Head of caudate nucleus (tissue), 42 donors: Measurements from ENCODE around the gene GPC4.
"Not testable (repeated sequence)": the region's sequence is repeated elsewhere in the genome, so short reads cannot be mapped to it uniquely, and the experiment has no call there.

ENCODE experiments used
- DNase-seq, 42 donors: peaks; one replicate each; pipeline versions ENCODE4 v3.0.0 to v3.0.0-alpha.2; 2020 to 2021; ENCODE audit warnings: mixed read lengths in 7 of 42
- intact Hi-C: fragments of 100-400 bp; cut with DNase I; formaldehyde crosslinking; loops from one replicate; pipeline ENCODE4 v1.15.0; 2022

GPC4 gene

GRCh38 chrX:133330956-133331355 is 84.3 kb downstream of the GPC4 start:
- intact Hi-C loops: no loop called here
- no peak for DNase-seq

GRCh38 chrX:133325422-133325821 is 89.9 kb downstream of the GPC4 start:
- no peak for DNase-seq
- intact Hi-C loops: no loop called here

GRCh38 chrX:133323431-133323830 is 91.9 kb downstream of the GPC4 start:
- DNase-seq: no peak
- intact Hi-C loops: no loop called here

GRCh38 chrX:133322269-133322668 is 93.0 kb downstream of the GPC4 start:
- intact Hi-C loops, DNase-seq: not testable (repeated sequence)

- no peak for DNase-seq
- intact Hi-C loops: no loop called here
Observed at GRCh38 chrX:133321451-133321850, 93.8 kb downstream of the GPC4 start.

- DNase-seq: no peak
- intact Hi-C loops: no loop called here
Observed at GRCh38 chrX:133314281-133314680, 101.0 kb downstream of the GPC4 start.

- intact Hi-C loops: no loop called here
- DNase-seq: no peak
Observed at GRCh38 chrX:133308499-133308897, 106.8 kb downstream of the GPC4 start.

GRCh38 chrX:133307637-133308498 is 107.4 kb downstream of the GPC4 start:
- intact Hi-C loops: no loop called here
- peak in 31 of 42 donors; percentile 3 to 52 (median 25) for DNase-seq

GRCh38 chrX:133307094-133307493 is 108.2 kb downstream of the GPC4 start:
- DNase-seq: no peak
- intact Hi-C loops: no loop called here

GRCh38 chrX:133306316-133306715 is 109.0 kb downstream of the GPC4 start:
- intact Hi-C loops: no loop called here
- DNase-seq: no peak

- intact Hi-C loops: no loop called here
- no peak for DNase-seq
Observed at GRCh38 chrX:133305348-133305747, 109.9 kb downstream of the GPC4 start.

GRCh38 chrX:133302775-133303445 is 112.4 kb downstream of the GPC4 start:
- DNase-seq: no peak
- intact Hi-C loops: no loop called here

GRCh38 chrX:133300591-133300990 is 114.7 kb downstream of the GPC4 start:
- no peak for DNase-seq
- intact Hi-C loops: no loop called here

GRCh38 chrX:133297284-133297683 is 118.0 kb downstream of the GPC4 start:
- intact Hi-C loops: no loop called here

GRCh38 chrX:133294126-133294525 is 121.2 kb downstream of the GPC4 start:
- intact Hi-C loops: no loop called here
- no peak for DNase-seq

More at GRCh38 chrX:133297284-133297683, 118.0 kb downstream of the GPC4 start:
- DNase-seq: no peak

- DNase-seq: no peak
Observed at GRCh38 chrX:133290076-133290475, 125.2 kb downstream of the GPC4 start.

GRCh38 chrX:133287860-133288259 is 127.4 kb downstream of the GPC4 start:
- no peak for DNase-seq

More at GRCh38 chrX:133290076-133290475, 125.2 kb downstream of the GPC4 start:
- intact Hi-C loops: no loop called here

GRCh38 chrX:133285341-133285740 is 129.9 kb downstream of the GPC4 start:
- intact Hi-C loops: no loop called here
- no peak for DNase-seq

More at GRCh38 chrX:133287860-133288259, 127.4 kb downstream of the GPC4 start:
- intact Hi-C loops: no loop called here

GRCh38 chrX:133279112-133279730 is 136.1 kb downstream of the GPC4 start:
- DNase-seq, intact Hi-C loops: not testable (repeated sequence)

GRCh38 chrX:133273180-133273579 is 142.1 kb downstream of the GPC4 start:
- intact Hi-C loops: no loop called here
- no peak for DNase-seq
